DND-41 (cell line): ENCODE measurements around the gene AOPEP.

ENCODE experiments used
- ATAC-seq: fragments of 200-7000 bp; cut with Tn5 transposase; 3 replicates; pipeline ENCODE4 v1.9.1; 2021; ENCODE audit warnings: low read depth; ENCODE audit not compliant: insufficient read depth
- DNase-seq: peaks from one replicate; pipeline ENCODE4 v3.0.0-alpha.2; 2020
- H2AFZ ChIP-seq: 2 replicates; pipeline ENCODE4 v1.6.0; 2012; ENCODE audit warnings: low read depth, low read length
- H3K27ac ChIP-seq: 2 replicates; pipeline ENCODE4 v1.5.1; 2012; ENCODE audit warnings: low read length, inconsistent platforms
- H3K27me3 ChIP-seq: fragments of 200-600 bp; sonication (generic); 2 replicates; pipeline ENCODE4 v1.6.0; 2012; ENCODE audit warnings: low read length, mild to moderate bottlenecking, inconsistent platforms; ENCODE audit not compliant: insufficient read depth, poor library complexity
- H3K36me3 ChIP-seq: 2 replicates; pipeline ENCODE4 v1.5.1; 2012; ENCODE audit warnings: low read length, inconsistent platforms; ENCODE audit not compliant: insufficient read depth
- H3K4me1 ChIP-seq: 2 replicates; pipeline ENCODE4 v1.5.1; 2012; ENCODE audit warnings: mild to moderate bottlenecking, low read length; ENCODE audit not compliant: insufficient read depth
- H3K4me2 ChIP-seq: 2 replicates; pipeline ENCODE4 v1.6.0; 2012; ENCODE audit warnings: mild to moderate bottlenecking, moderate library complexity, low read length, inconsistent platforms; ENCODE audit not compliant: insufficient read depth
- H3K4me3 ChIP-seq, 2 experiments: fragments of 200-600 bp in 1 of 2; shearing (Covaris generic) in 1 of 2; 2 replicates each; pipeline ENCODE4 v1.5.1; 2012 to 2016; ENCODE audit warnings: inconsistent platforms in 2 of 2, low read length in 2 of 2, mild to moderate bottlenecking in 2 of 2, low read depth in 1 of 2, moderate library complexity in 1 of 2
- H3K79me2 ChIP-seq: 2 replicates; pipeline ENCODE4 v1.6.0; 2012; ENCODE audit warnings: low read length, inconsistent platforms; ENCODE audit not compliant: insufficient read depth
- H3K9ac ChIP-seq: 2 replicates; pipeline ENCODE4 v1.6.0; 2012; ENCODE audit warnings: low read depth, mild to moderate bottlenecking, inconsistent platforms, low read length, moderate library complexity
- H3K9me3 ChIP-seq: 2 replicates; pipeline ENCODE4 v1.5.1; 2012; ENCODE audit warnings: low read length, moderate library complexity, mild to moderate bottlenecking, inconsistent platforms; ENCODE audit not compliant: insufficient read depth, severe bottlenecking
- H4K20me1 ChIP-seq: 2 replicates; pipeline ENCODE4 v1.6.0; 2012; ENCODE audit warnings: low read length; ENCODE audit not compliant: insufficient read depth
- EZH2 ChIP-seq: IDR thresholded peaks from 3 replicates; pipeline ENCODE4 v1.6.1; 2012; ENCODE audit warnings: borderline replicate concordance, low read depth, mild to moderate bottlenecking, moderate library complexity, low read length, inconsistent platforms; ENCODE audit not compliant: severe bottlenecking
- TF ChIP-seq, protein P1 (sequence below): IDR thresholded peaks from 2 replicates; pipeline ENCODE4 v1.5.1; 2012; ENCODE audit warnings: borderline replicate concordance, low read length, moderate library complexity, mild to moderate bottlenecking; ENCODE audit not compliant: poor library complexity, severe bottlenecking; ENCODE audit errors: extremely low read depth

Gene AOPEP

DNA sequence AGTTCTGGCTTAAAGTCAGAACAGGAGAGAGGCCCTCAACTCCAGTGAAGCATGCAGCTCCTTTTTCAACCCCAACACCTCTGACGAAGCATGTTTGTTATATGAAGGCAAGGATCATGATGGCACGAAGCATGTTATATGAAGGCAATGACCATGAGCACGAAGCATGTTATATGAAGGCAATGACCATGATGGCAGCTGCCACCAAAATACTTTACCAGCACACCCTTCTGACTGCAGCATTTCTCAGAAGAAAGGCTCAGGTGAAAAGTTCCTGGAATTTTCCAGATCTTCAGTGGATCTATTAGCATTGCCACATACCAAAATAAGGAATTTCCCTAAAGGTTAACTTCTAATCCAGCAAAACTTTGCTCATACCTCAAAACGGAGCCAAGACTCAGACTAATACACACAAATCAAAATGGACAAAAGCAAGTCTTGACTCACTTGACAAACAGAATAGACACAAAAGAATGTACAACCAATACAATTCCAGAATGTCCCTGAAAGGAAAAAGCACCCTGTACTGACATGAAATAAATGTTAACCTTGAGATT lies 373.6 kb downstream of the AOPEP start:
- H3K36me3 ChIP-seq = no peaks in the 10 kb centered on the region
- ATAC-seq (no peak), DNase-seq (no peak)
- no peaks in the 10 kb centered on the region for H3K27me3 ChIP-seq
- TF ChIP-seq, protein P1, sequence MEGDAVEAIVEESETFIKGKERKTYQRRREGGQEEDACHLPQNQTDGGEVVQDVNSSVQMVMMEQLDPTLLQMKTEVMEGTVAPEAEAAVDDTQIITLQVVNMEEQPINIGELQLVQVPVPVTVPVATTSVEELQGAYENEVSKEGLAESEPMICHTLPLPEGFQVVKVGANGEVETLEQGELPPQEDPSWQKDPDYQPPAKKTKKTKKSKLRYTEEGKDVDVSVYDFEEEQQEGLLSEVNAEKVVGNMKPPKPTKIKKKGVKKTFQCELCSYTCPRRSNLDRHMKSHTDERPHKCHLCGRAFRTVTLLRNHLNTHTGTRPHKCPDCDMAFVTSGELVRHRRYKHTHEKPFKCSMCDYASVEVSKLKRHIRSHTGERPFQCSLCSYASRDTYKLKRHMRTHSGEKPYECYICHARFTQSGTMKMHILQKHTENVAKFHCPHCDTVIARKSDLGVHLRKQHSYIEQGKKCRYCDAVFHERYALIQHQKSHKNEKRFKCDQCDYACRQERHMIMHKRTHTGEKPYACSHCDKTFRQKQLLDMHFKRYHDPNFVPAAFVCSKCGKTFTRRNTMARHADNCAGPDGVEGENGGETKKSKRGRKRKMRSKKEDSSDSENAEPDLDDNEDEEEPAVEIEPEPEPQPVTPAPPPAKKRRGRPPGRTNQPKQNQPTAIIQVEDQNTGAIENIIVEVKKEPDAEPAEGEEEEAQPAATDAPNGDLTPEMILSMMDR = no peak
- no peak for TF ChIP-seq EZH2
- no peaks in the 10 kb centered on the region for H3K79me2 ChIP-seq
- no peak overlapping the region for H3K4me2 ChIP-seq
- no peak overlapping the region for H3K4me3 ChIP-seq
- H4K20me1 ChIP-seq = no peaks in the 10 kb centered on the region
- no peak overlapping the region for H2AFZ ChIP-seq
- no peaks in the 10 kb centered on the region for H3K9me3 ChIP-seq
- H3K27ac ChIP-seq = no peak overlapping the region
- no peak overlapping the region for H3K9ac ChIP-seq
- H3K4me1 ChIP-seq = no peaks in the 10 kb centered on the region

DNA sequence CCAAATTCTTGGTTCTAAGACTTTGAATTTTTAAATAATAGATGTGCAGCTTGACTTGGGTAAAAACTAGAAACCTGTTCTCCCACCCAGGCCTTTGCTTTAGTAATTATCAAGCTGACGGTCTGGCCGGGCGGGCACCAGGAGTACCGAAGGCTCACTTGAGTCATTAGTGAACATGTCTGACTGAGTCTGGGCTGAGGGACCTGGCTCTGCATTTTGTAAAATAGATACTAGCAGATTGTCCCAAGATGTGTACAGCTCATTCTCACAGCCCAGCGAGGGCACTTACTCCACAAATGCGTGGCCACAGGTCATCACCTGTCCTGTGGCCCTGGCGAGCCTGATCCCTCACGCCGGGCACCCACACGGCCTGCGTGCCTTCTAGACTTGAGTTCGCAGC lies 374.8 kb downstream of the AOPEP start:
- H3K79me2 ChIP-seq = no peaks in the 10 kb centered on the region
- H3K4me3 ChIP-seq = no peak overlapping the region
- H3K36me3 ChIP-seq = 0 out of 2 replicates have a peak, but pooled peaks cover 3% of the 10 kb centered on the region
- no peak overlapping the region for H2AFZ ChIP-seq
- H3K9ac ChIP-seq = no peak overlapping the region
- H3K27ac ChIP-seq = no peak overlapping the region
- DNase-seq (no peak), ATAC-seq (no peak)
- H4K20me1 ChIP-seq = no peaks in the 10 kb centered on the region
- TF ChIP-seq, protein P1 = no peak
- TF ChIP-seq EZH2 = no peak
- H3K27me3 ChIP-seq = no peaks in the 10 kb centered on the region
- no peaks in the 10 kb centered on the region for H3K4me1 ChIP-seq
- H3K4me2 ChIP-seq = no peak overlapping the region
- no peaks in the 10 kb centered on the region for H3K9me3 ChIP-seq

DNA sequence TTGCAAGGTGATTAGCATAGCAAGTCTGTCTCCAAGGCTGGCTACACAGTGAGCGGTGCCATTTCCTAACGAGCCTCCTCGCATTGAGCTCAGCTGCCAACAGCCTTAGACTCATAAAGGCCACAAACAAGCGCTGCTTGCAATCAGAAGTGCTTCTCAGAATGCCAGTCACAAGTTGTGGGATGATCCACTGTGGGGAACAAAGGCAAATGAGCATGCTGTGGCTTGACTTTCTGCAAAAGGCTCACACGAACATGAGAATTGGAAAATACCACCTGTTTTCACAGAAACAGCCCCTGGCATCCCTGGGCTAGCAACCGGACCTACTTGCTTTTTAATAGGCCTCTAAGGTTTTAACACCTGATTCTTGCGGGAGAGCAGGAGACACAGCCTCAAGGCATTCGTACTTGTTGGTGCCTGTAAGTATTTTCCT lies 375.5 kb downstream of the AOPEP start:
- Histone ChIP-seq H3K4me3 (no peak overlapping the region), H3K4me1 (no peaks in the 10 kb centered on the region), H3K36me3 (0 out of 2 replicates have a peak, but pooled peaks cover 3% of the 10 kb centered on the region), H3K9me3 (no peaks in the 10 kb centered on the region), H3K79me2 (no peaks in the 10 kb centered on the region), H3K4me2 (no peak overlapping the region), H4K20me1 (no peaks in the 10 kb centered on the region), H3K27me3 (no peaks in the 10 kb centered on the region), H2AFZ (no peak overlapping the region), H3K9ac (no peak overlapping the region), H3K27ac (no peak overlapping the region)
- no peak for ATAC-seq
- TF ChIP-seq EZH2 = no peak
- TF ChIP-seq, protein P1 = no peak
- no peak for DNase-seq
